Fibroblast of pulmonary artery (primary cell): Measurements from ENCODE around the gene RUFY3.
"Not testable (repeated sequence)": the region's sequence is repeated elsewhere in the genome, so short reads cannot be mapped to it uniquely, and the experiment has no call there.

Source experiments
- DNase-seq: peaks from one replicate; pipeline ENCODE4 v3.0.0-alpha.2; 2010; ENCODE audit warnings: low read depth
- H3K4me3 ChIP-seq: replicated peaks from 2 replicates; pipeline ENCODE4 v1.5.1; 2011; ENCODE audit warnings: low read depth, mild to moderate bottlenecking, control low read depth, low read length, moderate library complexity
- CTCF ChIP-seq: IDR thresholded peaks from 2 replicates; pipeline ENCODE4 v1.5.1; 2011; ENCODE audit warnings: mild to moderate bottlenecking, control low read depth, low read length, inconsistent platforms; ENCODE audit errors: missing control alignments

Gene RUFY3

GRCh38 chr4:70687392-70687791 lies 34.4 kb upstream of the RUFY3 start:
- peak overlapping the region; percentile 73 for H3K4me3 ChIP-seq
- TF ChIP-seq CTCF, result no peak
- no peak for DNase-seq

GRCh38 chr4:70687821-70688794 lies 33.7 kb upstream of the RUFY3 start, which contains the start of gene UTP3:
Gene UTP3, plus strand, starts transcription at chr4:70688532. Its CDS starts 146 bp downstream, at chr4:70688678.
- peak; percentile 94 for TF ChIP-seq CTCF
- peak within 1 kb of the TSS; percentile 73 for H3K4me3 ChIP-seq
- peak; percentile 100 for DNase-seq

GRCh38 chr4:70688795-70689231 lies 33.0 kb upstream of the RUFY3 start:
- H3K4me3 ChIP-seq, result peak overlapping the region; percentile 73
- TF ChIP-seq CTCF, result no peak

GRCh38 chr4:70691661-70692060 lies 30.1 kb upstream of the RUFY3 start:
- DNase-seq, result no peak
- TF ChIP-seq CTCF, result no peak
- no peak overlapping the region for H3K4me3 ChIP-seq

More at GRCh38 chr4:70688795-70689231, 33.0 kb upstream of the RUFY3 start:
- DNase-seq, result peak; percentile 20

GRCh38 chr4:70694633-70695032 lies 27.1 kb upstream of the RUFY3 start:
- DNase-seq, H3K4me3 ChIP-seq: not testable (repeated sequence)

GRCh38 chr4:70698435-70698834 lies 23.3 kb upstream of the RUFY3 start:
- not testable (repeated sequence) for DNase-seq, H3K4me3 ChIP-seq

- DNase-seq, result no peak
- TF ChIP-seq CTCF, result no peak
- H3K4me3 ChIP-seq, result no peak overlapping the region
These were observed 21.1 kb upstream of the RUFY3 start for GRCh38 chr4:70700712-70701111.

GRCh38 chr4:70701271-70701670 lies 20.5 kb upstream of the RUFY3 start:
- no peak for TF ChIP-seq CTCF
- DNase-seq, result no peak
- no peak overlapping the region for H3K4me3 ChIP-seq

GRCh38 chr4:70702592-70702991 lies 19.2 kb upstream of the RUFY3 start:
- not testable (repeated sequence) for DNase-seq, H3K4me3 ChIP-seq
